GM23248 (cell line): ENCODE results near the gene HRH4. TPM values are rescaled to one million over a fixed set of nuclear protein-coding genes. Genes with fewer than 3 reads are reported as not detected.

Source experiments
- DNase-seq: peaks from one replicate; pipeline ENCODE4 v3.0.0-alpha.2; 2015
- H2AFZ ChIP-seq: fragments of 200-600 bp; sonication (generic); 2 replicates; pipeline ENCODE4 v1.6.1; 2016; ENCODE audit warnings: antibody characterized with exemption
- H3F3A ChIP-seq: fragments of 200-600 bp; sonication (generic); 2 replicates; pipeline ENCODE4 v1.6.1; 2016; ENCODE audit warnings: mild to moderate bottlenecking, antibody characterized with exemption, mixed run types; ENCODE audit not compliant: insufficient read depth
- H3K27ac ChIP-seq: fragments of 200-600 bp; sonication (generic); 2 replicates; pipeline ENCODE4 v1.5.1; 2016; ENCODE audit warnings: mild to moderate bottlenecking
- H3K27me3 ChIP-seq: fragments of 200-600 bp; sonication (generic); replicated peaks from 2 replicates; pipeline ENCODE4 v1.6.1; 2016; ENCODE audit warnings: mild to moderate bottlenecking; ENCODE audit not compliant: insufficient read depth
- H3K36me3 ChIP-seq: fragments of 200-600 bp; sonication (generic); 2 replicates; pipeline ENCODE4 v1.6.1; 2016; ENCODE audit warnings: low read depth, mild to moderate bottlenecking
- H3K4me1 ChIP-seq: fragments of 200-600 bp; sonication (generic); 2 replicates; pipeline ENCODE4 v1.6.1; 2016; ENCODE audit warnings: mild to moderate bottlenecking; ENCODE audit not compliant: insufficient read depth
- H3K4me2 ChIP-seq: fragments of 200-600 bp; sonication (generic); one replicate; pipeline ENCODE4 v1.6.1; 2016; ENCODE audit warnings: mild to moderate bottlenecking; ENCODE audit not compliant: unreplicated experiment
- H3K4me3 ChIP-seq: fragments of 200-600 bp; sonication (generic); 2 replicates; pipeline ENCODE4 v1.5.1; 2016; ENCODE audit warnings: mild to moderate bottlenecking
- H3K79me2 ChIP-seq: fragments of 200-600 bp; sonication (generic); 2 replicates; pipeline ENCODE4 v1.6.1; 2016; ENCODE audit warnings: mild to moderate bottlenecking; ENCODE audit not compliant: insufficient read depth
- H3K9ac ChIP-seq: fragments of 200-600 bp; sonication (generic); 2 replicates; pipeline ENCODE4 v1.6.1; 2016; ENCODE audit warnings: mild to moderate bottlenecking
- H3K9me2 ChIP-seq: fragments of 200-600 bp; sonication (generic); 2 replicates; pipeline ENCODE4 v1.6.1; 2016; ENCODE audit warnings: mixed run types, mild to moderate bottlenecking, moderate library complexity; ENCODE audit not compliant: insufficient read depth
- H3K9me3 ChIP-seq: fragments of 200-600 bp; sonication (generic); one replicate; pipeline ENCODE4 v1.6.1; 2017; ENCODE audit warnings: low read depth
- H4K20me1 ChIP-seq: fragments of 200-600 bp; sonication (generic); 2 replicates; pipeline ENCODE4 v1.6.0; 2016; ENCODE audit not compliant: insufficient read depth
- EZH2 ChIP-seq: fragments of 200-600 bp; sonication (generic); IDR thresholded peaks from 2 replicates; pipeline ENCODE4 v1.6.1; 2018; ENCODE audit warnings: antibody characterized with exemption, mild to moderate bottlenecking; ENCODE audit not compliant: insufficient read depth, poor library complexity, severe bottlenecking
- EZH2phosphoT487 ChIP-seq: fragments of 200-600 bp; sonication (generic); IDR thresholded peaks from 2 replicates; pipeline ENCODE4 v1.6.1; 2018; ENCODE audit warnings: antibody characterized with exemption, moderate library complexity, mild to moderate bottlenecking, low read depth; ENCODE audit not compliant: insufficient read depth
- WGBS, 2 experiments: methylation state at CpG; one replicate each; pipeline ENCODE4 v1.1.6; 2015 to 2017; ENCODE audit warnings: low lambda C conversion rate in 2 of 2, low coverage in 1 of 2; ENCODE audit errors: missing lambda C conversion rate in 2 of 2; 5-methylcytosine and 5-hydroxymethylcytosine counted together
- in situ Hi-C: fragments of 300-500 bp; cut with MboI; formaldehyde crosslinking; loops from 2 replicates; pipeline ENCODE4 v1.15.0; 2020
- polyA plus RNA-seq: library from polyadenylated mRNA; unstranded; fragments of >200 nt; fragmentation: Nextera tagmentation; extraction: Ambion mirVana; gene quantifications from 2 replicates; pipeline ENCODE4 v1.2.1, GENCODE V29; 2016
- total RNA-seq: library from RNA; depleted of rRNA; stranded (reverse); fragments of >200 nt; shearing (Covaris generic); gene quantifications from 2 replicates; pipeline ENCODE4 v1.2.3, GENCODE V29; 2014

HRH4 gene
- total and polyA plus RNA-seq, 2 experiments from 2014 or later: not detected

DNA sequence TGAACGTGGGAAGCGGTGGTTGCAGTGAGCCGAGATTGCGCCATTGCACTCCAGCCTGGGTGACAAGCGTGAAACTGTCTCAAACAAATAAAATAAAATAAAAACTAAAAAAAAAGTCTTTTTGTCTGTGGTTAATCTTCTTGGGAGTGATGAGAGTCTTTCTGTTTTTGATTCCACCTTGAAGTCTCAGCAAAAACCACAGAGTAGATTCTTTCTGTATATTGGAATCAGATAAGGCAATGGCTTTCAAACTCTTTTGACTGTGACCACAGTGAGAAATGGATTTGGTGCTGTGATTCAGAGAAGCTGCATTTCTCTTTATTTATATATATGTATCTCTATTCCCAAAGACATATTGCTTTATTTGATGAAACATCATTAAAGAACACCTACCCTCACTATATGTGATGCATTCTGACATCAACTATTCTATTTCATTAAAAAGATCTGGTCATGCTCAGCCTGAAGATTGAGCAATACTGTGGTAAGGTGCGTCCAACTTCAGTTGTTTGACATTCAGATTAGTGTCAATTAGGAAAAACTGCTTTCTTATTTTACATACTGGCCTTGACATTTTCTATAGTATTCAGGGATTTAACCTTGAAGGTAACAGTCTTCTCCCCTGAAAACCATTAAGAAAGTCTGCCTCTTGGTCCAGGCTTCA lies 15.6 kb downstream of the HRH4 start:
- no peaks in the 10 kb centered on the region for H4K20me1 ChIP-seq
- H3K36me3 ChIP-seq: no peaks in the 10 kb centered on the region
- H3K9me2 ChIP-seq: no peaks in the 10 kb centered on the region
- H3K9me3 ChIP-seq: no peaks in the 10 kb centered on the region
- no peak for DNase-seq
- H3F3A ChIP-seq: no peaks in the 10 kb centered on the region
- TF ChIP-seq EZH2phosphoT487 (no peak), EZH2 (no peak)
- H3K4me3 ChIP-seq: no peak overlapping the region
- no peak overlapping the region for H3K27ac ChIP-seq
- in situ Hi-C loops: loop anchor here (25.0 kb wide), 1 partner anchor 261 kb away; no protein-coding TSS in a partner anchor
- no peaks in the 10 kb centered on the region for H3K79me2 ChIP-seq
- 90% methylated on average over 6 of the region's 6 CpGs for WGBS, 2 experiments
- H2AFZ ChIP-seq: no peak overlapping the region
- H3K4me1 ChIP-seq: no peaks in the 10 kb centered on the region
- no peak overlapping the region for H3K9ac ChIP-seq
- H3K27me3 ChIP-seq: no peaks in the 10 kb centered on the region
- no peak overlapping the region for H3K4me2 ChIP-seq

DNA sequence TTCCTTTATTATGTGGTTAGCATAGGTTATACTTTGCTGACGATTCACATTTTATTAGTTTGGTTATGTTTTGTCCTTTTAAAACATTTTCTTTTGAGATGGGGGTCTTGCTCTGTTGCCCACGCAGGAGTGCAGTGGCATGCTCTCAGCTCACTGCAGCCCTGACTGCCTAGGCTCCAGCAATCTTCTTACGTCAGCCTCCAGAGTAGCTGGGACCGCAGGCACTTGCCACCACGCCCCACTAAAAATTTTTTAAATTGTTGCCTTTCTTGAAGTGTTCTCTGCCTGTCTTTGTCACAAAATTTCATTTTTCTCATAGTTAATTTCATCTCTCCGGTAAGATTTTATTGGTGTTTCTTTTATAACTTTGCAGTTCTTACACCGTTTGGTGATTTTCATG lies 18.9 kb downstream of the HRH4 start:
- Histone ChIP-seq H3K9ac (no peak overlapping the region), H3K27ac (no peak overlapping the region), H4K20me1 (no peaks in the 10 kb centered on the region), H3K79me2 (no peaks in the 10 kb centered on the region), H3K9me2 (no peaks in the 10 kb centered on the region), H3K4me3 (no peak overlapping the region), H3K4me2 (no peak overlapping the region), H3K36me3 (no peaks in the 10 kb centered on the region), H3K27me3 (no peaks in the 10 kb centered on the region), H3K9me3 (no peaks in the 10 kb centered on the region), H3K4me1 (no peaks in the 10 kb centered on the region), H2AFZ (no peak overlapping the region), H3F3A (no peaks in the 10 kb centered on the region)
- DNase-seq: no peak
- TF ChIP-seq EZH2 (no peak), EZH2phosphoT487 (no peak)
- in situ Hi-C loops: loop anchor here (25.0 kb wide), 1 partner anchor 258 kb away; no protein-coding TSS in a partner anchor
- WGBS, 2 experiments: 71 to 72% methylated on average over 7 of the region's 7 CpGs

DNA sequence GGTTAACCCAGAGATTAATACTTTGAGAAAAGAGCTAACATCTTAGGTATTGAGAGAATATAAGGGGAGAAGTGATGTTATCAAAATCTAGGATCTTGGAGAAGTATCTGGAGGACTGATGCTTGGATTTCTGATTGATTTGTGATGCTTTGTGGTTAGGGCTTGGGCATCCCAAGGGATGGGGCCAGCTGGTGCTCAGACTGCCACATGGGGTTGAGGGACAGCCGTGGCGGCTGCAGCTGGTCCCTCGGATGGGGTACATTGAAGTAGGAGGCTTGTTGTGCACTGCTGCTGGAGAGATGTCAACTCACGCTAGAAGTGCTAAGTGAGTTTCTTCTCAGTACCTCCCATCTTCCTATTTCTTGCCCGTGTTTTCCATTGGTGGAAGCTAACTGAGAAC lies 22.4 kb downstream of the HRH4 start:
- 79 to 91% methylated on average over 5 of the region's 5 CpGs for WGBS, 2 experiments
- H4K20me1 ChIP-seq: no peaks in the 10 kb centered on the region
- no peak overlapping the region for H3K27ac ChIP-seq
- H3K4me2 ChIP-seq: no peak overlapping the region
- no peaks in the 10 kb centered on the region for H3K79me2 ChIP-seq
- no peak for TF ChIP-seq EZH2
- TF ChIP-seq EZH2phosphoT487: no peak
- H3K4me3 ChIP-seq: no peak overlapping the region
- H2AFZ ChIP-seq: no peak overlapping the region
- no peaks in the 10 kb centered on the region for H3K9me2 ChIP-seq
- in situ Hi-C loops: loop anchor here (25.0 kb wide), 1 partner anchor 254 kb away; no protein-coding TSS in a partner anchor
- DNase-seq: no peak
- no peaks in the 10 kb centered on the region for H3K9me3 ChIP-seq
- H3K36me3 ChIP-seq: no peaks in the 10 kb centered on the region
- no peaks in the 10 kb centered on the region for H3K4me1 ChIP-seq
- no peaks in the 10 kb centered on the region for H3K27me3 ChIP-seq
- H3F3A ChIP-seq: no peaks in the 10 kb centered on the region
- H3K9ac ChIP-seq: no peak overlapping the region

DNA sequence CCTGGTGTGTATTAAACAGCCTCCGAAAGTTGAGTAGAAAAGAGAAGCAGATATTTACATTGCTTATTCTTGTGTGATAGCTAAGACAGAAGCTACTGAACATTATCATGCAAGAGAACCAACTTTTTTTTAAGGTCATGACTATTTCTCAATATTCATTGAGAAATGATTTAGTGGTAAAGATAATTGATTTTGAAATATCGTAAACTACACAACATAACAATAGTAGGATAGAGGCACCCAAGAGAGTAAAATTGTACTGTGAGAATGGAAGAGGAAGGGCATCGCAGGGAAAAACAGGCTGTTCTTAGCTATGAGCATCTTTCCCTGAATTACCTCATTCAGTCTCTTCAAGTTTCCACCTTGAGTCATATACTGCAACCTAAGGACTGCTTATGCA lies 25.2 kb downstream of the HRH4 start:
- H3K27ac ChIP-seq: no peak overlapping the region
- no peak overlapping the region for H3K4me2 ChIP-seq
- TF ChIP-seq EZH2phosphoT487 (no peak), EZH2 (no peak)
- H4K20me1 ChIP-seq: no peaks in the 10 kb centered on the region
- H3K79me2 ChIP-seq: no peaks in the 10 kb centered on the region
- no peaks in the 10 kb centered on the region for H3K9me3 ChIP-seq
- H3K36me3 ChIP-seq: no peaks in the 10 kb centered on the region
- 97% methylated on average over 3 of the region's 3 CpGs for WGBS, 2 experiments
- no peak overlapping the region for H2AFZ ChIP-seq
- no peaks in the 10 kb centered on the region for H3K9me2 ChIP-seq
- in situ Hi-C loops: loop anchor here (25.0 kb wide), 1 partner anchor 252 kb away; no protein-coding TSS in a partner anchor
- H3K4me3 ChIP-seq: no peak overlapping the region
- peak; percentile 11 for DNase-seq
- H3K27me3 ChIP-seq: no peaks in the 10 kb centered on the region
- no peaks in the 10 kb centered on the region for H3F3A ChIP-seq
- no peak overlapping the region for H3K9ac ChIP-seq
- peaks cover 6% of the 10 kb centered on the region; the same call in 1 of the 2 replicates for H3K4me1 ChIP-seq

DNA sequence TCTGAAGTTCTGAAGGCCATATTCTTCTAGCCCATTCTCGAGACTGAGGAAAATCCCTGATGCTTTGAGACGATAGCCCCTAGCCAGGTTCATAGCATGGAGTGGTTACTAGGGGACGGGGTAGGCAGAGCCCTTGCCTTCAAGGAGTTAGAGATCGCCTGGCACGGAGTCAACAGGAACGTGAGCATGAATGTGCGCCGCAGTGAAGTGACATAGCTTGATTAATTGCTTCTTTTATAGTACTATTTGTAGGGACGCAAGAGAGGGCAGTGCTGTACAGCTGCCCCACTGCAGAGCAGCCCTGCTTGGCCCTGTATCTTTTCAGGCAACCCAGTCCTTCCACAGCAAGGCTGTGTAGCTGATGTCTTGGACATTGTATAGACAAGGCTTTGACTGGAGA lies 26.2 kb downstream of the HRH4 start:
- WGBS, 2 experiments: 61% methylated on average over 9 of the region's 9 CpGs
- Histone ChIP-seq H4K20me1 (no peaks in the 10 kb centered on the region), H3K9ac (no peak overlapping the region), H3K4me3 (no peak overlapping the region), H3K4me2 (no peak overlapping the region), H2AFZ (no peak overlapping the region), H3K27me3 (no peaks in the 10 kb centered on the region), H3K4me1 (peaks cover 8% of the 10 kb centered on the region; the same call in 1 of the 2 replicates), H3K79me2 (no peaks in the 10 kb centered on the region), H3K36me3 (no peaks in the 10 kb centered on the region), H3K27ac (no peak overlapping the region), H3F3A (no peaks in the 10 kb centered on the region), H3K9me3 (no peaks in the 10 kb centered on the region), H3K9me2 (no peaks in the 10 kb centered on the region)
- in situ Hi-C loops: loop anchor here (25.0 kb wide), 1 partner anchor 251 kb away; no protein-coding TSS in a partner anchor
- no peak for TF ChIP-seq EZH2
- no peak for TF ChIP-seq EZH2phosphoT487
- no peak for DNase-seq
